GM18909 (cell line): ENCODE results near the gene OR2S2.

ENCODE experiments used
- ATAC-seq: cut with Tn5 transposase; IDR thresholded peaks from one replicate; pipeline ENCODE4 v1.9.1; 2021; ENCODE audit warnings: mild to moderate bottlenecking; ENCODE audit not compliant: unreplicated experiment, poor library complexity

OR2S2 gene

DNA sequence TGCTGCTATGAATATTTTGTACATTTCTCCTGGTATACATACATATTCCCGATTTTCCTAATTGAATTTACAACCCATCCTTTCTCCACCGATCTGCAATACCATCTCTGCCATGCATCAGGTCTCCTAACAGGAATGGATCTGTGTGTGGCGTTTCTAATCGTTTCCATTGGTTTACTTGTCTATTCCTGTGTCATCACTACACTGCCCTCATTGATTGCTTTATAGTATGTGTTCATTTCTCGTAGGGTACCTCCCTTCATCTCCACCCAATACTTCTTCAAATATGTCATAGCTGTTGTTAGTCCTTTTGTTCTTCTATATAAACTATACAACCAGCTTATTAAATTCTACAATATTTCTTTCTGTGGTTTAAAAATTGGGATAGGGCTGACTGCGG is 7.1 kb upstream of the OR2S2 start:
- no peak for ATAC-seq

DNA sequence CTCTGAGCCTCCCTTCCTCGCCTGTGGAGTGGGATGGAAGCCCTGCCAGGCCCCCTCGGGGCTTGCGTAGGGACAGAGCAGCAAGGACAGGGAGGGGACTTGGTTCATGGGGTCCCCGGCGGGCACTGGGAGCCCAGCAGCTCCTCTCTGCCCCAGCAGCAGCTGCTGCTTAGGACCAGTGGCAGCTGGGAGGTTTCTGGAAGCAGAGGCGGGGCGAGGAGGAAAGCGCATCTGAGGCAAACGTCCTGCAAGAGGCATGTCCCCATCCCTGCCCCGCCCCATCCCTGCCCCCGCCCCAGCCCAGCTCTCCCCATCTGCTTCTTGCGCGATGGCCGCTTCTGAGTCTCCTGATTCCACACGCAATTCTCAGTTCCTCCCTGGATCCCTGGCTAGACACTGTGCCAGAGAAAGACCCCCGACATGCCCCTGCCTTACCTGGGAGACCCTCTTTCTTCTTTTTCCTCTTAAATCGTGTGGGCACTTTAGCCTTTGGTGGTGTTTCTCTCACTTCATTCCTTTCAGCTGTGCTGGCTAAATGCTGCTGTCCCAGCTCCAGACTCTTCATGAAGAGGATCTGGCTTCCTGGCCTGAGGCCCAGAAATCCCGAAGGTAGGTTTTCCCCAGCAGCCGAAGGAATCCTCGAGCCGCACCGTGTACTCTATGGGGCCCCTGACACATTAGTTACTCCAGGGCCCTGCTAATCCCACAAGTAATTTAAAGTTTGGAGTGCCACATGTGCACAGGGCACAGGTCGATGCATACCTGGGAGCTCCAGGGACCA is 4.4 kb upstream of the OR2S2 start:
- no peak for ATAC-seq

DNA sequence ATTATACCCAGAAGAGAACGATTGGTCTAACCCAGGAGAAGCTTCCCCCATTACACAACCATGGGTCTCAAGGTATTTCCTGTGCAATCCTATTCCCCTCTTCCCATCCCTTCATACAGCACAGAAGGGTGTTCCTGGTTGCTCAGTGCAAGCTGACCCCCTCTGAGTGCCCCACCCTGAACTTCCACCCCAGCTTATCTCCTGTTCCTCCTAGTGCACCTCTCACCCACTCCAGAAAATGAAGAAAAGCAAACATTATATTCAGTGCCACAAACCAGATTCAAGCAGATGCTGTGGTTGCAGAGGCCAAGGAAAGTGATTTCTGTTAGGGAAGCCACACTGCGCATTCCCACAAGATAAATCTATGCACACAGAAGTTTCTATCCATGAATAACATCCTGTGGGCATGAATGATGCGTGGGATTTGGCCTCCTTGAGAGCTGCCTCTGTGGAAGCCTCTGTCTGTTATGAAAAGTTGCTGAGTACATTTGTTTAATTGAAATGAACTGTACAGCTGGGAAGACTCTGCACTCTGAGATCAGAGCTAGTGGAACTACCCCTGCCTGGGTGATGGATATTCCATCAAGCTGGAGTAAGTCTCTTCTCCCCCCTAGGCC is 2.2 kb upstream of the OR2S2 start:
- no peak for ATAC-seq

DNA sequence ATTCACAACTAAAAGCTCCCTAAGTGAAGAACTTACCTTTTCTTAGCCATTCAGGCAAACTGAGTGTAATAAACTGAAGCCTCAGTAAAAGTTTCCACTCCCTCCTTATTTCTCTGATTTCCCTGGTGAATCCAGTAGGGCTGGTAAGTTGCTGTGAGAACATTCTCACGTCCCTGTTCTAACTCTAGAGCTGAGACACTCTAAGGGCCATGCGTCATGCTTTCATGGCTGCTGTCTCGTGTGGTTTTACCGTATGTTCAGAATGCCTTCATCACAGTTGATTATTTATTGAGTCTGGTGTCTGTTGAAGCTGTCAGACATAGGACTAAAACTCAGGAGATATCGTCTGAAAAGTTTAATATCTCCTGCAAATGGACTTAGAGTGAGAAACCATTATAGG is 1.3 kb downstream of the OR2S2 start:
- no peak for ATAC-seq

DNA sequence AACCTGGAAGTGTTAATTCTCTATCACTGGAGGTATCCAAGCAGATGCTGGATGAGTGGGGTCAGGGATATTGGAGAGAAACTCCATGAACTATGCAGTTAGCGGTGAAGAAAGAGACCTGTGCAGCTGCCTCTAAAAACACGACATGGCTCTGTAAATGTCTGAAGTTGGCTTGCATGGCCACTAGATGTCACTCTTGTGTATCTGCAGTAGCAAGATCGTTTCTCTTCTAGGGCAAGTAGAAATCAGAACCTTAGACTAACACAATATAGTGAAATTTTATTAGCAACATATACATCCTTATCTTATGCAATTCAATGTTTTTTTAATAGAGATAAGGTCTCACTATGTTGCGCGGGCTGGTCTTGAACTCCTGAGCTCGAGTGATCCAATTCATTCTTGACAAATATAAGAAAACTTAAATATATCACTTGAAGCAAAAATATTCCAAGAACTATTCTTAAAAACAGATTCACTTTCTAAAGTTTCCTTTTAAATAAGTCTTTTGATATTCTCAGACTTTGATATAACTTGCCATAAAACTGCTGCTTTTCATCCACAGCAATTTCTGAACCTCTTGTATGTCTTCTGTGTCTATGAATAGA is 2.9 kb downstream of the OR2S2 start:
- no peak for ATAC-seq

DNA sequence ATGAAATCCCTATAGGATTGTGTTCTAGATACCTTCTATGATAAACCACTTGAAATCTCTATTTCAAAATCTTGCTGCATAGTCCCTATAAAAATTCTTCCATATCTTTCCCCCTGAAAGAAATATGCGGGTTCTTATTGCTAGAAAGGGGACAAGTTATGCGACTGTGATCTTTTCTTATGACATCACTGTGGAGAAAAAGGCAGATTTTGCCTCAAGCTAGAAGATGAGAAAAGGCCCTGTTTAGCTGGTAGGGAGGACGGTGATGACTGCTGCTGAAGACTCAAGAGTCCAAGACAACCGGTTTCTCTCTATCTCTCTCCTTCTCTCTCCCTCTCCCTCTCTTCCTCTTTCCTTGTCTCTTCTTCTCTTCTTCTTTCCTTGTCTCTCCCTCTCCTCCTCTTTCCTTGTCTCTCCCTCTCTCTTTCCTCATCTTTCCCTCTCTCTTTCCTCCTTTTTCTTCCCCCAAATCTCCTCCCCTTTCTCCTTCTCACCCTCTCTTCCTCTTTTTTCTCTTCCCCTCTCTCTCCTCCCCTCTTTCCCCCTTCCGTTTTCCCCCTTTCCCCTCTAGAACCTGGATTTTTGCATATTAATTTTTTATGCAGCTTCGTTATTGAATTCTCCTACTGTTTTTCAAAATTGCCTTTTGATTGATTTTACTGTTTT is 5.3 kb downstream of the OR2S2 start:
- no peak for ATAC-seq

DNA sequence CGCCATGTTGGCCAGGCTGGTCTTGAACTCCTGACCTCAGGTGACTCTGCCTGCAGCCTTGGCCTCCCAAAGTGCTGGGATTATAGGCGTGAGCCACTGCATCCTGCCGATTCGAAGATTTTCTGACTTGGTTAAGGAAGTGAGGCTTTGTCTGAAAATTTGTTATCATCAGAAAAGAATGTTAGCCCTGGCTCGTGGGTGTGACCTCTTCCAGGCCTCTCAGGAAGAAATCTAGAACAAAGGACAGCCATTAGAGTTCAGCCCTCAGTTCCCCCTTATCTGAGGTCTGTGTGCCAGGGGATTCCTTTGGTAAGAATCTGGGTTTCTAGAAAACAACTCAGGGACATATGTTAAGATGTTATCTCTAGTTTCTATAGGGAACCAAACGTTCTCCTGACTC is 6.2 kb downstream of the OR2S2 start:
- ATAC-seq = no peak

DNA sequence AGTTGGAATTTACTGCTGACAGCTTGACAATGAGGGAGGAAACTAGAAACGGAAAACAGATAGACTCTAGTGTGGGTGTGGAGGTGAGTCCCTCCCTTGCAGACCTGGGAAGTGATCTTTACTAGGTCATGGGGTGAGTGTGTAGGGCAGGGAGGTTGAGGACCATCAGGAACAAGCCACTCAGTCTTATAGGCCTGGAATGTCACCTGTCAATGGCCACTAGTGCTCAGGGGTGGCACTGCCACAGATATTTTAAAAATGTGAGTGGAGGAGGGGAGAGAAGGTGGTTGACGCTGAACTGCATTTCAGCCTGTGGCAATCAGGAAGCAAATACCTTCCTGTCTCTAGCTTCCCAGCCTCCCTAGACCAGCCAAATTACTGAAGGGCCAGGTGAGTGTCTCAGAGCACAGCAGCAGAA is 9.0 kb downstream of the OR2S2 start:
- no peak for ATAC-seq

DNA sequence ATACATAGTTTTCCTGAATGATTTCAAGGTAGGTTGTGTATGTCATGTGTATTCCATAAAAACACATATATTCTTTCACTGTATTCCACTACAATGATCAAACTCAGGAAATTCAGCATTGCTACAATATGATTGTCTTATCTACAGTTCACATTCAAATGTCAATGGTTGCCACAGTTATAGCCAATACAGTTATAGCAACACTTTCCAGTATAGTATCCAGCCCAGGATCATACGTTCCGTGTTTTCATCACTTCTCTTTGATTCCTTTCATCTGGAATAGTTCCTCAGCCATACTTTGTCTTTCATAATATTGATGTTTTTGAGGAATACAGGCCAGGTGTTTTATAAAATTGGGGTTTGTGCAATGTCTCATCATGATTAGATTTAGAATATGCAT is 9.5 kb downstream of the OR2S2 start:
- ATAC-seq = no peak

DNA sequence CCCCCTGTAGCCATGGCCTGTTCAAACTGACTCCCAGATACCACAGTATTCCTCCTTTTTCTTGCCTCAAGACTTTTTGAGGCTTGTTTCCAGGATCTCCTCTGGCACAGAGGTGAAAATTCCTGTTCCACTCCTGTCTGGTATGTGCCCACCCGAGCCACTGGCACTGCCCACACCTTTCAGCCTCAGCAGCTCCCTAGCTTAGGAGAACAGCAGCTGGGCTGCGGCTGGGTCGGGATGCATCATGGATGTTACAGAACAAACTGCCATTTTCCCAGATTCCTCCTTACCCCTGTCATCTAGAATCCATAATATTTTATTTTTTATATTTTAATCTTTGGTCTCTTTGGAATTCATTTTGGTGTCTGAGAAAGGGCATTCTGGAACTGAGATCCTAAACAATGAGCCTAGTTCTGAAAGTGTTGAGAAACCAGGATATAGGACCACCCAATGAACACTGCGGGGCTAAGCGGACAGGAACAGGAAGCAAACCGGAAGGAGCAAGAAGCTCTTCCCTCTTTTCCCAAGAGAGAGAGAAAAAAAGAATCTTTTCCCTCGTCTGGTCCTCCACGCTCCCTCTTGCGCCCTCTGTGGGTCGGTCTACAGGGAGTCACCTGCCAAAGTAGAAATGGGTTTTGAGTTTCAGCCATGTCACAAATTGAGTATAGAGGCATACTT is 12.5 kb downstream of the OR2S2 start:
- ATAC-seq = no peak

DNA sequence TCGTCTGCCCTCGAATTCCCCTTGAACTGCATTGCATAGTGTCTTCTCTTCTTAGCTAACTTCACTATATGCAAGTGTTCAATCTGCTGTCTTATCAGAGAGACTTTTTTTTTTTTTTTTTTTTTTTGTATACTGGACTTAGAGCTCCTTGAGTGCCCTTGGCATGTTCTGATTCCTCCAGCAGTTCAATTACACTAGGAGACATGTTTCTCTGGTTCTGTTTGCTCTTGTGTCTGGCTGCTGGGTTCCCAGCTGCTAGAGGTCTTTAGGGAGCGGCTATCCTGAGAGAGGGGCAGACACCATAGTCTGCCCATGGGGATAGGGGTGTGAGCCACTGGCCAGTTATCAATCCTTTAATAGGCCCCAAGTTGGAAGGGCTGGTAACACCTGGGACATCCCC is 13.1 kb downstream of the OR2S2 start:
- no peak for ATAC-seq

DNA sequence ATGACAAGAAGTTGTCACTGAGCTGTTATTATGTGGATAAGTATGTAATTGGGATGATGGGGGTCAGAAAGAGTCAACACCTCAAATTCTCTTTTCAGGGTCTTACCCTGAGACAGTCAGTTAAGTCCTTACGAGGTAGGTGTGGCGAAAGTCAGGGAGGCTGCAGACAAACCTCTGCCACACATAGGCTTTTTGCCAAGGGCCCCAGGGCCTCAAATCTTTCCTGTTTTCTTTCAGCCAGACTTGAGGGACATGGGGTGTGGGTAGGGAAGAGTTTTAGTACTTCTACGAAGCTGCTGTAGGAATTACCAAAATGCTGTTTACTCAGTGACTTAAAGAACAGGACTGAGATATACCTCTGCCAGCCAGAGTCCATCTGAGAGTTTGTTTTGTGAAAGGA is 13.8 kb downstream of the OR2S2 start:
- no peak for ATAC-seq

DNA sequence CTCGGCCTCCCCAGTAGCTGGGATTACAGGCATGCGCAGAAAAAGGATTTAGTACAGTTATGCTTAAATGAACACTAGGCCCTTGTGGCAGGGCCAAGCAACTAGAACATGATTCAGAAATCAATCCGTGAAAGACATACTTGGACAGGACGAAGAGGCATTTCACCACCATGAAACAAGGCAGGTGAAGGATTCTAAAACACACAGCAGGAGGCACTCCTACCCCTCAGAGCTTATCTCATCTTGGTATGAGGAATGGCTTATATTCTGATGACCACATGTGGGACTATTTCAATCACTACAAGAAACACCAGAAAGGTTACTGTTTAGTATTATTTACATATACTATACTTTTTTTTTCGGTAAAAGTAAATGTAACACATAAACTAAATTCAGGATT is 15.7 kb downstream of the OR2S2 start:
- ATAC-seq = no peak

DNA sequence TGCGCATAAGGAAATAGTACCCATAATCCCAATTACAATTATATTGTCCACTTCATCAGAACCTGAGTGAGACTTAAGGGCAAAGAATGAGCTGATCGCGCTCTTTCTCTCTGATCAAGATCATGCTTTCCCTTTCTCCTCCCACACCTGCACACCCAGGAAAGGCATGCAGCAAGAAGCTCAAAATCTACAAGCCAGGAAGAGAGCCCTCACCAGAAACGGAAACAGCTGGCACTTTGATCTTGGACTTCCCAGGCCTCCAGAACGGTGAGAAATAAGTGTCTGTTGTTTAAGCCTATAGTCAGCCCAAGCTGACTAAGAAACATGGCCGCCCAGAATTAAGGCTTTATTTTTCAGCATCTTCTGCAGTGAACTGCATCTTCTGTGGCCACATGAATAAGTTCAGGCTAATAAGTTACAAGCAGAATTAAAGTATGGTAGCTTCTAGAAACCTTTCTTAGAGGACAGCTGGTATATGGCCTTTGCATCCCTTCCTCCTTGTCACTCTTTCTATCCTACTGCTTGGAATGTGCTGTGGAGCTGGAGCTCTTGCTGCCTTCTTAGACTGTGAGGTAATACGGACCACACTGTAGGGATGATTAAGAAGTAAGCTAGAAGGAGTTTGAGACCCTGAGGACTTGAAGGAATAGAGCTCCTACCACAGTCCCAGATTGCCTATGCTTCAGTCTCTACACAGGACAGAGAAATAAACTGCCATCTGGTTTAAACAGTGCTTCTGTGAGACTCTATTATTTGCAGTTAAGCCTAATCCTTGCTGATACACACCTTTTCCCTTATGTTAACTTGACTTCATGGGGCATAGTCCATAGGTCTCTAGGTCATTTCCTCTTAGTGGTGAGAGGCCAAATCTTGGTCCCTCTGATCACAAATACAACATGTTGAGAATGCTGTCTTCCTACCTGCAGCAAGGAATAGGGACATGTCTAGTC is 17.2 kb downstream of the OR2S2 start:
- no peak for ATAC-seq

DNA sequence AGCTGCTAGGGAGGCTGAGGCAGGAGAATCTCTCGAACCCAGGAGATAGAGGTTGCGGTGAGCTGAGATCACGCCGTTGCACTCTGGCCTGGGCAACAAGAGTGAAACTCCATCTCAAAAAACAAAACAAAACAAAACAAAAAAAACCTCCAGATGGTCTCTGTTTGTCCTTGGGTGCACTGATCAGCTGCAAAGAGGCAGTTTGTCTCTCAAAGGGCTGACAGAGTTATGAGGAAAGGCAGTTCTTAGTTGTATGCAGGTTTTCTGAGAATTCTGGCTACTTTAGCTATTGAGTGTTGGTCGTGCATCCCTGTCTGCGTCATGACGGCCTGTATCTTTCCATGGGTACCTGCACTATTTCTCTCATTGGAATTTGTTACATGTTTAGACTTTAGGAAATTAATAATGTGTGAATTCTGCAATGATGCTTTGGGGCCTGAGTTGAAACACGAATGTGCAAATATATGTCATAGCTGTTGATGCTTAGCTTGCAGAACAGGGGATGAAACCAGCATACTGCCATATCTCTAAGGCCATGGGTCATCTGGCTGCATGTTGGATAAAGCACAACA is 18.2 kb downstream of the OR2S2 start:
- no peak for ATAC-seq

DNA sequence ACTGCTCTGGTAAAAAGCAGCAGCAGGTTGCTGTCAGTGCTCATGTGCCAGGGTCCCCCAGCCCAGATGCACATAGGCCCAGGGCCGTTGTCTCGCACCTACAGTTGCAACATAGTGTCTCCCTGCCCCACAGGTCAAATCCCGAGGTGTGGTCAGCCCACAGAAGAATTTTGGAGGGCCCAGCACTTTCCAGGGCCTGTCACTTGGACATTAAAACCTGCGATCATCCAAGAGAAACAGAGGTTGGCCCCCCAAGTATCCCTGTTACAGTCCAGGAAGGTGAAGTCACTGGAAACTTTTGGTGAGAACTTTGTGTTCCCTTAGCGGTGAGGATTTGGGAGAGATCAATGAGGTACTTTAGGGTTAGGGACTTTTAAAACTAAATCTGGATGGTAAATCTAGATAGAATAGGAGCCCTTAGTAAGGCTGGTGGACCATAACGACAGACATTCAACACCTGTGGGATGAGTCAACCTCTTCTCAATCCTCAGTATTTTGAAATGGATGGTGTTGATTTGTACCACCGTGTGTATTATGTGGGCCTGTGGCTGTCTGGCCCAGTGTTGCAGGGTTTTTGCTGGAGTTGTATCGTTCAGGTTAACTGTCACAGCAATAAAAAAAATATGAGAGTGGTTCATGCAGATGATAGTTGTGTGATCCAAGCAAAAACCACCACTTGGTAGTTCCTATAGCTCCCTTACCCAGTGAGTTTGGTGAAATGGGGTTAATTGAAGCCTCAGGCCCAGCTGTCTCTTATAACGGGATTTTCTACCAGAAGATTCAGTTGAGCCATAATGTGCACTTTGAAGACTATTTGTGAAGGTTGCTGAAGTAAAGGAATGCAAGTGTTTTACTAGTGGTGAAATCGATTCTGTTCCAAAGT is 19.2 kb downstream of the OR2S2 start:
- ATAC-seq = no peak

DNA sequence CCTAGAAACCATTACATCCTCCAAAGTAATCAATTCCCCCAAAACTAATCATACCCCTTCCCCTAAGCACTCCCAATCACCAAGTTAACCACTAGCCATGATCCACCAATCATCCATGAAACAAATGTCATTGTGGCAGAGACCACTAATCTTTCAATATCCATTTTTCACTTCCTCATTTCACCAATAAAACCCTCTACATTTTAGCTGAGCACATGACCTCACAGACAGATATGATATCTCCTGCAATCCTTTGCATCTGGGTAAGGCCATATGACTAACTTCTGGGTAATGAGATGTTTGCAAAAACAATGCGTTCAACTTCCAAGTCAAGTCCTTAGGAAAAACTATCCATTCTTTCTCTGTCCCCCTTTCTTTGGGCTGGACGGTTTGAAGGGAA is 20.7 kb downstream of the OR2S2 start:
- ATAC-seq = no peak

DNA sequence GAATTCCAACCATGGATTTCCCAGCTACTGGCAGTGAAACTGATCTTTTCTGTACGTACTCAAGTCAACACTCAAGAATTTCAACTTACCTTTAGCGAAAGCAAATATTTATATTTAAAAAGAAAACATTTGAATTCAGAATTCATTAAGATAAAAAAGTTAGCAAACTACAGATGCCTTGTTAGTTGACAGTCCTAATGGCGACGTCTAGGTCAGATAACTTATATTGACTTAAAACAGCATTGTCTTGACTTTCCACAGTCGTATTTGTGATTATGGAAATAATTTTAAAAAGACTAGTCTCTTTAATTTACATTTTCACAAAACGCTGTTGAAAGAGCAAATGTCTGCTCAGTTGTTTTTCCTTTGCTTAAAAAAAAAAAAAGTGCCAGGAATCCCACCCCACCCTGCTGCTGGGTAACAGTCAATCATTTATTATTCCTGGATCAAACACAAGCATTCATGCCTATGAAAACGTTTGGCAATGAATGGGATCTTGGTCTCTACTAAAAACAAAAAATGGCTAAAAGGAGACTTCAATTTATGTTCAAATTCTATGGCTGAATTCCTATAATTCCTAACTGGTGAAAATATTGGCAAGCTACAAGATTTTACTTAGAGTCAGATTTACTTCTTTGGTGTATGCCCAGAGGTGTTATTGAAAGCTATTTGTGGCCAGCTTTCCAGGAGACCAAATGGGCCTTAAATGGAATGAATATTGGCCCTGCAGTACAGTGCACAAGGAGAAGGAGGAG is 22.0 kb downstream of the OR2S2 start:
- ATAC-seq = no peak
